ENCODE data around the gene POMT1.

Gene POMT1

GRCh38 chr9:131477367-131477766 lies 25.4 kb upstream of the POMT1 start:
- CTCF ChIA-PET, result interaction anchor here (0.6 to 2.8 kb wide), 22 partner anchors 8 to 492 kb away, joined by 3 to 12 read pairs (median 4); partner anchors contain the start of gene POMT1

GRCh38 chr9:131477816-131478419 lies 24.8 kb upstream of the POMT1 start:
- Histone ChIP-seq H3K4me1 (ENCODE audit: control insufficient read depth, insufficient read depth, low read length) (no peaks in the 10 kb centered on the region), H3K4me3 (ENCODE audit: low read depth, low read length) (no peak overlapping the region), H3K27ac (ENCODE audit: extremely low read depth, low read depth, low read length) (no peak overlapping the region), H3K36me3 (ENCODE audit: control insufficient read depth in 2 of 2, insufficient read depth in 1 of 2, low read length in 2 of 2) (peaks cover 28 to 98% of the 10 kb centered on the region in 2 experiments), H3K9me3 (ENCODE audit: control insufficient read depth, insufficient read depth, low read depth, low read length) (no peaks in the 10 kb centered on the region)
- ChIA-PET POLR2A (no interaction called here), CTCF (interaction anchor here (0.6 to 2.8 kb wide), 25 partner anchors 8 to 1669 kb away, joined by 3 to 12 read pairs (median 4); partner anchors contain the start of gene POMT1)
- TF ChIP-seq BCL6B (tag by site-specific recombination; IDR thresholded peaks at IDR 0.05) (no peak), KLF9 (tag by site-specific recombination; IDR thresholded peaks at IDR 0.05; ENCODE audit: low read depth) (no peak), ZBTB48 (tag by site-specific recombination; IDR thresholded peaks at IDR 0.05) (no peak), KLF1 (tag by site-specific recombination; IDR thresholded peaks at IDR 0.05) (no peak), ZBTB20 (tag by site-specific recombination; IDR thresholded peaks at IDR 0.05) (no peak), ZNF449 (tag by site-specific recombination; IDR thresholded peaks at IDR 0.05) (no peak), ZNF768 (tag by site-specific recombination; IDR thresholded peaks at IDR 0.05) (peak; percentile 51; the same call in 1 of the 2 replicates), ZNF202 (tag by site-specific recombination; IDR thresholded peaks at IDR 0.05; ENCODE audit: borderline replicate concordance) (no peak), TSHZ1 (tag by site-specific recombination; IDR thresholded peaks at IDR 0.05; ENCODE audit: borderline replicate concordance) (no peak), MEIS1 (CRISPR knock-in tag; IDR thresholded peaks at IDR 0.05; ENCODE audit: borderline replicate concordance) (no peak), SCRT2 (tag by site-specific recombination; IDR thresholded peaks at IDR 0.05) (0 out of 2 replicates have a peak, but pooled peaks have one; percentile 24)

More at GRCh38 chr9:131477367-131477766, 25.4 kb upstream of the POMT1 start:
- no peaks in the 10 kb centered on the region for H3K9me3 ChIP-seq (ENCODE audit: control insufficient read depth, insufficient read depth, low read depth, low read length)
- POLR2A ChIA-PET, result no interaction called here
- TF ChIP-seq KLF1 (tag by site-specific recombination; IDR thresholded peaks at IDR 0.05) (no peak), INSM2 (tag by site-specific recombination; IDR thresholded peaks at IDR 0.05) (no peak), ZNF529 (tag by site-specific recombination; IDR thresholded peaks at IDR 0.05; ENCODE audit: insufficient replicate concordance) (no peak), ZNF610 (tag by site-specific recombination; IDR thresholded peaks at IDR 0.05; ENCODE audit: borderline replicate concordance) (no peak), ZNF174 (tag by site-specific recombination; IDR thresholded peaks at IDR 0.05) (no peak)
- H3K4me1 ChIP-seq (ENCODE audit: control insufficient read depth, insufficient read depth, low read length), result no peaks in the 10 kb centered on the region
- H3K36me3 ChIP-seq (ENCODE audit: control insufficient read depth in 2 of 2, insufficient read depth in 1 of 2, low read length in 2 of 2), result peaks cover 31 to 97% of the 10 kb centered on the region in 2 experiments
- no peak overlapping the region for H3K27ac ChIP-seq (ENCODE audit: extremely low read depth, low read depth, low read length)
- no peak overlapping the region for H3K4me3 ChIP-seq (ENCODE audit: low read depth, low read length)
